Measurements from ENCODE around the gene CDCA4. TPM values are rescaled to one million over a fixed set of nuclear protein-coding genes. Genes with fewer than 3 reads are reported as not detected.

Gene CDCA4
- total and polyA plus RNA-seq, 2 donors (not counting 3 experiments of a cell fraction or from before 2014, with no cell fraction given): 29.9 to 44.5 TPM

- Histone ChIP-seq H3K4me2 (ENCODE audit: insufficient read depth, low read length) (no peak overlapping the region), H2AFZ (ENCODE audit: low read depth, low read length) (peak overlapping the region; percentile 42), H3K4me3 (replicated peaks in 1 of 3; ENCODE audit: insufficient read depth in 1 of 3, low read depth in 1 of 3, low read length in 3 of 3) (no peak overlapping the region), H3K4me1 (ENCODE audit: control insufficient read depth, extremely low read depth, insufficient read depth, low read length) (peaks cover 61% of the 10 kb centered on the region), H3K27me3 (ENCODE audit: control insufficient read depth in 2 of 2, insufficient read depth in 2 of 2, low read length in 2 of 2) (no peaks in the 10 kb centered on the region), H3K36me3 (ENCODE audit: control insufficient read depth in 2 of 2, extremely low read depth in 1 of 2, insufficient read depth in 2 of 2, low read length in 2 of 2) (no peaks in the 10 kb centered on the region), H3K9ac (replicated peaks; ENCODE audit: extremely low read depth, insufficient read depth, low read length) (no peak overlapping the region), H4K20me1 (replicated peaks; ENCODE audit: control insufficient read depth, extremely low read depth, insufficient read depth, low read length) (no peaks in the 10 kb centered on the region), H3K79me2 (ENCODE audit: control insufficient read depth, insufficient read depth, low read length) (peaks cover 16% of the 10 kb centered on the region), H3K9me3 (replicated peaks; ENCODE audit: control insufficient read depth, insufficient read depth, low read length) (no peaks in the 10 kb centered on the region), H3K27ac (ENCODE audit: insufficient read depth, low read depth, low read length) (peak overlapping the region; percentile 89), H3K9me1 (replicated peaks; ENCODE audit: control insufficient read depth, extremely low read depth, insufficient read depth, low read length) (no peaks in the 10 kb centered on the region)
- ChIA-PET POLR2A (interaction anchor here (1.2 to 1.8 kb wide), 2 partner anchors 11 to 47 kb away, joined by 5 to 7 read pairs; partner anchors contain the start of genes CDCA4 and CLBA1), CTCF (interaction anchor here (0.6 to 4.7 kb wide), 13 partner anchors 12 to 507 kb away, joined by 3 to 97 read pairs (median 5); partner anchors contain the start of genes CDCA4 and CLBA1)
- DNase-seq (ENCODE audit: low read depth, low spot score) (no peak), FAIRE-seq (no peak)
- dilution Hi-C loops (cut with MboI; ENCODE audit: extremely low pct_ligation_motif_present, low sequenced_read_pairs) (no loop called here), intact Hi-C loops (cut with micrococcal nuclease) (loop anchor here (2.0 to 10.0 kb wide), 3 partner anchors 47 to 209 kb away; partner anchors contain the start of genes CDCA4 and JAG2)
- TF ChIP-seq POLR2A (IDR thresholded peaks at IDR 0.05; ENCODE audit: low read depth, low read length) (no peak), FOS (IDR thresholded peaks at IDR 0.05; ENCODE audit: borderline replicate concordance, insufficient read depth, low read length) (no peak), POLR2AphosphoS5 (IDR thresholded peaks at IDR 0.05; ENCODE audit: insufficient read depth, low read depth, low read length) (peak; percentile 86), CTCF (IDR thresholded peaks at IDR 0.05; ENCODE audit: extremely low read depth in 1 of 2, insufficient read depth in 1 of 2, low read depth in 1 of 2, low read length in 2 of 2) (no peak)
- no TSS peak for BruUV-seq (replicated peaks)
Measured at GRCh38 chr14:104973385-104974145, 47.3 kb downstream of the CDCA4 start.
